Measurements from ENCODE around the gene CACNA2D4. TPM values are rescaled to one million over a fixed set of nuclear protein-coding genes. Genes with fewer than 3 reads are reported as not detected.

CACNA2D4 gene
- polyA plus RNA-seq, 3 donors: 17.8 to 87.7 (median 22.1) TPM

DNA sequence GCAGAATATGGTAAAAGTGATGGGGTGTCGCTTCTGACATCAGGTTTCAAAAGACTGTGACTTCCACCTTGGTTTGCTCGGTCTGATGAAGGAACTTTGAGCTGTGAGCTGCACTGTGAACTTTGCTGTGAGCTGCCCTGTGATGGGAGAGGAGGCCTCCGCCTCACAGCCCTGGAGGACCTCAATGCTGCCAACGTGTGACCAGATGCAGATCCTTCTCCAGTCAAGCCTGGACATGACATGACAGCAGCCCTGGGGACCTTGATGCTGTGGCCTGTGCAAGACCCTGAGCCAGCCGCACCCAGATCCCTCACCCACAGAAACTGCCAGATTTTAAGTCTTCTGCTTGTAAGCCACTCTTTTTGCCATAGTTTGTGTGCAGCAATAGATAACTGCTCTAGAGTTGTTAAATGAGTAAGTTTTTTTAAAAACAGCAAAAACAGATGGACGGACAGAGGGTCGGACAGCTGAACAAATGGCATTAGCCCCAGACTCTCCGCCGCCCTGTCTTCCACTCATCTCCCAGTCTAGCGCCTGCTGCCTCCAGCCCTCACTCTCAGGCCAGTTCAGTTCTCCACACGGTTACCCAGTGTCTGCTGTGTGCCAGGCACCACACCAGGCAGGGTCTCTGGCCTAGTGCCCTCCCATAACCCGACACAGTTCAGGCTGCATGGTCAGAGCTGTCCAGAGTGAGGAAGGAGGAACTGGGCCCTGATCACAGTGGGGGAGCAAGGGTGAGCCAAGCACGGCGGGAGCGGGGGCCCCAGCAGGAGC, 111.2 kb downstream of the CACNA2D4 start:
- Mint-ChIP-seq H3K4me3 (peak overlapping the region in 1 of 2 donors; percentile 16), H3K36me3 (peaks cover 7 to 8% of the 10 kb centered on the region in 2 donors), H3K27me3 (ENCODE audit: low read depth in 3 of 3) (peaks cover 0 to 2% (median 0%) of the 10 kb centered on the region in 3 donors), H3K4me1 (peaks cover 61% of the 10 kb centered on the region), H3K27ac (peak overlapping the region in 6 of 7 donors; percentile 46 to 88 (median 66)), H3K9me3 (no peaks in the 10 kb centered on the region)
- no peaks in the 10 kb centered on the region for H4K20me1 ChIP-seq (ENCODE audit: insufficient read depth, low read length)
- no peak for DNase-seq
- H3K79me2 ChIP-seq (ENCODE audit: insufficient read depth, low read length): peaks cover 21% of the 10 kb centered on the region
- peaks cover 60 to 76% of the 10 kb centered on the region in 2 donors for H3K4me1 ChIP-seq (ENCODE audit: control insufficient read depth in 1 of 2, insufficient read depth in 2 of 2, low read length in 2 of 2)
- H3K27me3 ChIP-seq (ENCODE audit: control insufficient read depth in 2 of 2, insufficient read depth in 2 of 2, low read length in 2 of 2): no peaks in the 10 kb centered on the region
- no peaks in the 10 kb centered on the region for H3K36me3 ChIP-seq (replicated peaks in 1 of 2; ENCODE audit: control insufficient read depth in 1 of 2, insufficient read depth in 2 of 2, low read length in 2 of 2)
- TF ChIP-seq, protein P1, sequence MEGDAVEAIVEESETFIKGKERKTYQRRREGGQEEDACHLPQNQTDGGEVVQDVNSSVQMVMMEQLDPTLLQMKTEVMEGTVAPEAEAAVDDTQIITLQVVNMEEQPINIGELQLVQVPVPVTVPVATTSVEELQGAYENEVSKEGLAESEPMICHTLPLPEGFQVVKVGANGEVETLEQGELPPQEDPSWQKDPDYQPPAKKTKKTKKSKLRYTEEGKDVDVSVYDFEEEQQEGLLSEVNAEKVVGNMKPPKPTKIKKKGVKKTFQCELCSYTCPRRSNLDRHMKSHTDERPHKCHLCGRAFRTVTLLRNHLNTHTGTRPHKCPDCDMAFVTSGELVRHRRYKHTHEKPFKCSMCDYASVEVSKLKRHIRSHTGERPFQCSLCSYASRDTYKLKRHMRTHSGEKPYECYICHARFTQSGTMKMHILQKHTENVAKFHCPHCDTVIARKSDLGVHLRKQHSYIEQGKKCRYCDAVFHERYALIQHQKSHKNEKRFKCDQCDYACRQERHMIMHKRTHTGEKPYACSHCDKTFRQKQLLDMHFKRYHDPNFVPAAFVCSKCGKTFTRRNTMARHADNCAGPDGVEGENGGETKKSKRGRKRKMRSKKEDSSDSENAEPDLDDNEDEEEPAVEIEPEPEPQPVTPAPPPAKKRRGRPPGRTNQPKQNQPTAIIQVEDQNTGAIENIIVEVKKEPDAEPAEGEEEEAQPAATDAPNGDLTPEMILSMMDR (IDR thresholded peaks at IDR 0.05): no peak
- H3K4me2 ChIP-seq (replicated peaks; ENCODE audit: extremely low read depth, low read length, poor library complexity, severe bottlenecking): no peak overlapping the region
- peak overlapping the region in 1 of 2 donors; percentile 24 for H3K27ac ChIP-seq (ENCODE audit: low read depth in 1 of 2, low read length in 2 of 2)
- intact Hi-C loops (cut with micrococcal nuclease): no loop called here
- H3K4me3 ChIP-seq (replicated peaks in 1 of 3; ENCODE audit: low read depth in 2 of 3, low read length in 3 of 3): no peak overlapping the region
- H3K9ac ChIP-seq (ENCODE audit: insufficient read depth, low read length, poor library complexity, severe bottlenecking): no peak overlapping the region
- H3K9me3 ChIP-seq (replicated peaks in 1 of 2; ENCODE audit: control insufficient read depth in 1 of 2, insufficient read depth in 1 of 2, low read length in 2 of 2): no peaks in the 10 kb centered on the region
- H2AFZ ChIP-seq (ENCODE audit: insufficient read depth, low read depth, low read length, poor library complexity, severe bottlenecking): no peak overlapping the region
- WGBS (ENCODE audit: insufficient coverage): 77% methylated on average over 13 of the region's 15 CpGs

DNA sequence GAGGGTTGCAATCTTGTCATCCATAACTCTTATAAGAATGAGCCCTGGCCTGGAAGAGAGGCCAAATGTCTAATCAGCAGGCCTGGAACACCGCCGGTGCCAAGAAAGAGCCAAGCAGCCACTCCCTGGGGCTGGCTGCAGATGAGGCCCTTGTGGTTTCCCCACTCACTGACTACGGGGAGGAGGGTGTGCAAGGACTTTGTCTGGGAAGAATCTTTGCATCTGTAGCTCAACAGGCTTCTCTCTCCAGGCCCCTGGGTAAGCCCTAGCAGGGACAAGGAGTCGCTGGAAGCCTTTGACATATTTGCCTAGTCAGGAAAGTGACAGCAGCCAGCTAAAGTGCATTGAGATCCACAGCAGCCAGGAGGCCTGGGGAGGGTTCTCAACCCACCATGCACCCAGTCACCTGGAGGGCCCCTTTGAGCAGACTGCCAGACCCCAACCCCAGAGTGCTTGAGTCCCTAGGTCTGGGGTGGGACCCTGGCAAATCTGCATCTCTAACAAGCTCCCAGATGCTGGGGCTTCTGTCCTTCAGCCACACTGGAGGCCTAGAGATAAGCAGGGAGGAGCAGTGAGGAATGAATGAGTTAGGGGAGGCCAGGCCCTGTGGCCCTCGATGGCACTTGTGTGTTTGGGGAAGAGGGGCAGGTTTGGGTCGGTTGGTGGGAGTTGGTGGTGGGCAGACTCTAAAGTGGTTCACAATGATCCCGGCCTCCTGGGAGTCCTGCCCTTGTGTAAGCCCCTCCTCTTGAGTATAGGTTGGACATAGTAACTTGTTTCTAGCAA, 112.0 kb downstream of the CACNA2D4 start:
- TF ChIP-seq, protein P1 (IDR thresholded peaks at IDR 0.05): no peak
- Mint-ChIP-seq H3K27me3 (ENCODE audit: low read depth in 3 of 3) (peaks cover 0 to 2% (median 0%) of the 10 kb centered on the region in 3 donors), H3K9me3 (no peaks in the 10 kb centered on the region), H3K27ac (peak overlapping the region in 5 of 7 donors; percentile 20 to 73 (median 61)), H3K4me3 (peak overlapping the region in 1 of 2 donors; percentile 16), H3K4me1 (peaks cover 53% of the 10 kb centered on the region), H3K36me3 (peaks cover 8 to 11% of the 10 kb centered on the region in 2 donors)
- no peak overlapping the region for H3K9ac ChIP-seq (ENCODE audit: insufficient read depth, low read length, poor library complexity, severe bottlenecking)
- no peaks in the 10 kb centered on the region for H3K36me3 ChIP-seq (replicated peaks in 1 of 2; ENCODE audit: control insufficient read depth in 1 of 2, insufficient read depth in 2 of 2, low read length in 2 of 2)
- no peaks in the 10 kb centered on the region for H4K20me1 ChIP-seq (ENCODE audit: insufficient read depth, low read length)
- intact Hi-C loops (cut with micrococcal nuclease): no loop called here
- H3K9me3 ChIP-seq (replicated peaks in 1 of 2; ENCODE audit: control insufficient read depth in 1 of 2, insufficient read depth in 1 of 2, low read length in 2 of 2): no peaks in the 10 kb centered on the region
- DNase-seq: no peak
- peaks cover 21% of the 10 kb centered on the region for H3K79me2 ChIP-seq (ENCODE audit: insufficient read depth, low read length)
- H3K4me2 ChIP-seq (replicated peaks; ENCODE audit: extremely low read depth, low read length, poor library complexity, severe bottlenecking): no peak overlapping the region
- H3K4me1 ChIP-seq (ENCODE audit: control insufficient read depth in 1 of 2, insufficient read depth in 2 of 2, low read length in 2 of 2): peaks cover 52 to 68% of the 10 kb centered on the region in 2 donors
- peak overlapping the region; percentile 31 for H2AFZ ChIP-seq (ENCODE audit: insufficient read depth, low read depth, low read length, poor library complexity, severe bottlenecking)
- WGBS (ENCODE audit: insufficient coverage): 60% methylated on average over 7 of the region's 7 CpGs
- no peak overlapping the region for H3K4me3 ChIP-seq (replicated peaks in 1 of 3; ENCODE audit: low read depth in 2 of 3, low read length in 3 of 3)
- no peaks in the 10 kb centered on the region for H3K27me3 ChIP-seq (ENCODE audit: control insufficient read depth in 2 of 2, insufficient read depth in 2 of 2, low read length in 2 of 2)
- peak overlapping the region in 1 of 2 donors; percentile 14 for H3K27ac ChIP-seq (ENCODE audit: low read depth in 1 of 2, low read length in 2 of 2)
